NCI-H2107 treated with DMSO at 0.1 percent for 48 hours (cell line): Measurements from ENCODE around the gene SHISAL1.

ENCODE experiments used
- DNase-seq: peaks from one replicate; lab custom pipeline; 2025; ENCODE audit not compliant: unreplicated experiment; lab: John Stamatoyannopoulos, UW

Gene SHISAL1

GRCh38 chr22:44344407-44344806 is 31.7 kb upstream of the SHISAL1 start:
- DNase-seq = peak; percentile 62

GRCh38 chr22:44342347-44342956 is 29.7 kb upstream of the SHISAL1 start:
- DNase-seq = no peak

- no peak for DNase-seq
Measured at GRCh38 chr22:44341431-44342346, 28.9 kb upstream of the SHISAL1 start.

GRCh38 chr22:44340271-44341239 is 27.8 kb upstream of the SHISAL1 start:
- DNase-seq = peak; percentile 40

GRCh38 chr22:44338906-44339305 is 26.2 kb upstream of the SHISAL1 start:
- peak; percentile 31 for DNase-seq

GRCh38 chr22:44338177-44338810 is 25.5 kb upstream of the SHISAL1 start:
- DNase-seq = no peak

- peak; percentile 60 for DNase-seq
Measured at GRCh38 chr22:44337678-44338004, 24.9 kb upstream of the SHISAL1 start.

- DNase-seq = peak; percentile 55
Measured at GRCh38 chr22:44336962-44337677, 24.4 kb upstream of the SHISAL1 start.

GRCh38 chr22:44335903-44336803 is 23.4 kb upstream of the SHISAL1 start:
- DNase-seq = peak; percentile 29

- DNase-seq = no peak
Measured at GRCh38 chr22:44335066-44335839, 22.5 kb upstream of the SHISAL1 start.

- DNase-seq = no peak
Measured at GRCh38 chr22:44333847-44334635, 21.3 kb upstream of the SHISAL1 start.

GRCh38 chr22:44332946-44333345 is 20.2 kb upstream of the SHISAL1 start:
- DNase-seq = no peak

GRCh38 chr22:44331881-44332714 is 19.3 kb upstream of the SHISAL1 start:
- no peak for DNase-seq

GRCh38 chr22:44330744-44331660 is 18.3 kb upstream of the SHISAL1 start:
- DNase-seq = no peak

GRCh38 chr22:44330188-44330743 is 17.5 kb upstream of the SHISAL1 start:
- DNase-seq = no peak
